Measurements from ENCODE around the gene SLC2A4RG. TPM values are rescaled to one million over a fixed set of nuclear protein-coding genes. Genes with fewer than 3 reads are reported as not detected.
A peak's percentile ranks its signal among the peaks of the same experiment; 100 is the strongest.

Gene SLC2A4RG
- total and polyA plus RNA-seq, 2 of the 13 experiments (the other 11 are each of a cell fraction or from before 2014, with no cell fraction given): 91.4 to 95.9 TPM

DNA sequence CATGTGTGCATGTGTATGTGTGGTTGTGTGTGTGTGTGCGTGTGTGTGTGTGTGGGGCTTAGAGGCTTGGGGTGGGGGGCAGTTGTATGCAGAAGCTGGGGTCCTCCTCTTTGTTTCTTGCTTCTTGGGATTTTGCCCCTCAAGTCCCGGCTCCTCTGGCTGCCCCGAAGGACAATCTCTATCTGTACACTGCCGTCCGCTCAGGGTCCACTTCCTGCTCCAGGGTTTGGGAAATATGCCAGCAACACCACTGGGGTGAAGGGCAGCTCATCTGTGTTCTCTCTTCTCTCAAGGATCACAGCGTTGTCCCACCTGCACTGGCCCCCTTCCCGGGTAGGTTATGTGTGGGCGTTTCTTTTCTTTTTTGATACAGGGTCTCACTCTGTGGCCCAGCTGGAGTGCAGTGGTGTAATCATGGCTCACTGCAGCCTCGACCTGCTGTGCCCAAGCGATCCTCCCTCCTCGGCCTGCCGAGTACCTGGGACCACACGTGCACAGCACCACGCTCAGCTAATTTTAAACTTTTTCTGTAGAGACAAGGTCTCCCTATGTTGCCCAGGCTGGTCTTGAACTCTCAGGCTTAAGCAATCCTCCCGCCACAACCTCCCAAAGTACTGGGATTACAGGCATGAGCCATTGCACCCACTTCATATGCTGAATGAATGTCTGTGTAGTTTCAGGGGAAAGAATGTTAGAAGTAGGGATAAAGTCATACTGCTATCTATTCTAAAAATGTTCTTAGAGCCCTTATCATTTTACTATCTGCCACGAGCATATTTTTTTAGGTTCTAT, 25.7 kb downstream of the SLC2A4RG start (continued):
- TF ChIP-seq BCL6 (CRISPR knock-in tag; IDR thresholded peaks at IDR 0.05) (no peak), ZNF883 (CRISPR knock-in tag; IDR thresholded peaks at IDR 0.05; ENCODE audit: not compliant biosample characterization) (no peak), PPARG (CRISPR knock-in tag; conservative IDR thresholded peaks at IDR 0.05) (peak; percentile 89), CENPT (CRISPR knock-in tag; IDR thresholded peaks at IDR 0.05; ENCODE audit: low read depth) (no peak), GATA4 (IDR thresholded peaks at IDR 0.05; ENCODE audit: borderline replicate concordance, low read depth) (no peak), ZNF326 (CRISPR knock-in tag; IDR thresholded peaks at IDR 0.05; ENCODE audit: borderline replicate concordance) (no peak), TOPORS (CRISPR knock-in tag; IDR thresholded peaks at IDR 0.05) (no peak), RAD51 (IDR thresholded peaks at IDR 0.05; ENCODE audit: borderline replicate concordance) (no peak), RBFOX2 (IDR thresholded peaks at IDR 0.05; ENCODE audit: low read depth, low read length) (no peak), FOXP1 (IDR thresholded peaks at IDR 0.05) (no peak), FOXP1 (CRISPR knock-in tag; IDR thresholded peaks at IDR 0.05) (0 out of 2 replicates have a peak, but pooled peaks have one; percentile 15), ZNF761 (CRISPR knock-in tag; conservative IDR thresholded peaks at IDR 0.05) (no peak), ZNF724P (CRISPR knock-in tag; IDR thresholded peaks at IDR 0.05; ENCODE audit: borderline replicate concordance) (no peak), TARDBP (CRISPR knock-in tag; IDR thresholded peaks at IDR 0.05) (no peak), ZNF160 (CRISPR knock-in tag; IDR thresholded peaks at IDR 0.05) (no peak), CCAR2 (optimal IDR thresholded peaks at IDR 0.05; ENCODE audit: low read depth, low read length) (no peak), SCMH1 (CRISPR knock-in tag; IDR thresholded peaks at IDR 0.05; ENCODE audit: borderline replicate concordance) (no peak), HNRNPK (IDR thresholded peaks at IDR 0.05; ENCODE audit: low read depth, low read length, poor library complexity, severe bottlenecking) (no peak), ZNF558 (CRISPR knock-in tag; IDR thresholded peaks at IDR 0.05; ENCODE audit: borderline replicate concordance) (no peak)
- TF ChIP-seq, protein P1, sequence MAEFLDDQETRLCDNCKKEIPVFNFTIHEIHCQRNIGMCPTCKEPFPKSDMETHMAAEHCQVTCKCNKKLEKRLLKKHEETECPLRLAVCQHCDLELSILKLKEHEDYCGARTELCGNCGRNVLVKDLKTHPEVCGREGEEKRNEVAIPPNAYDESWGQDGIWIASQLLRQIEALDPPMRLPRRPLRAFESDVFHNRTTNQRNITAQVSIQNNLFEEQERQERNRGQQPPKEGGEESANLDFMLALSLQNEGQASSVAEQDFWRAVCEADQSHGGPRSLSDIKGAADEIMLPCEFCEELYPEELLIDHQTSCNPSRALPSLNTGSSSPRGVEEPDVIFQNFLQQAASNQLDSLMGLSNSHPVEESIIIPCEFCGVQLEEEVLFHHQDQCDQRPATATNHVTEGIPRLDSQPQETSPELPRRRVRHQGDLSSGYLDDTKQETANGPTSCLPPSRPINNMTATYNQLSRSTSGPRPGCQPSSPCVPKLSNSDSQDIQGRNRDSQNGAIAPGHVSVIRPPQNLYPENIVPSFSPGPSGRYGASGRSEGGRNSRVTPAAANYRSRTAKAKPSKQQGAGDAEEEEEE (CRISPR knock-in tag; IDR thresholded peaks at IDR 0.05; ENCODE audit: borderline replicate concordance): no peak
- TF ChIP-seq, protein P2, sequence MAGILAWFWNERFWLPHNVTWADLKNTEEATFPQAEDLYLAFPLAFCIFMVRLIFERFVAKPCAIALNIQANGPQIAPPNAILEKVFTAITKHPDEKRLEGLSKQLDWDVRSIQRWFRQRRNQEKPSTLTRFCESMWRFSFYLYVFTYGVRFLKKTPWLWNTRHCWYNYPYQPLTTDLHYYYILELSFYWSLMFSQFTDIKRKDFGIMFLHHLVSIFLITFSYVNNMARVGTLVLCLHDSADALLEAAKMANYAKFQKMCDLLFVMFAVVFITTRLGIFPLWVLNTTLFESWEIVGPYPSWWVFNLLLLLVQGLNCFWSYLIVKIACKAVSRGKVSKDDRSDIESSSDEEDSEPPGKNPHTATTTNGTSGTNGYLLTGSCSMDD (CRISPR knock-in tag; IDR thresholded peaks at IDR 0.05): no peak
- TF ChIP-seq, protein P3, sequence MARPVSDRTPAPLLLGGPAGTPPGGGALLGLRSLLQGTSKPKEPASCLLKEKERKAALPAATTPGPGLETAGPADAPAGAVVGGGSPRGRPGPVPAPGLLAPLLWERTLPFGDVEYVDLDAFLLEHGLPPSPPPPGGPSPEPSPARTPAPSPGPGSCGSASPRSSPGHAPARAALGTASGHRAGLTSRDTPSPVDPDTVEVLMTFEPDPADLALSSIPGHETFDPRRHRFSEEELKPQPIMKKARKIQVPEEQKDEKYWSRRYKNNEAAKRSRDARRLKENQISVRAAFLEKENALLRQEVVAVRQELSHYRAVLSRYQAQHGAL (CRISPR knock-in tag; IDR thresholded peaks at IDR 0.05; ENCODE audit: not compliant biosample characterization): no peak
- TF ChIP-seq, protein P4, sequence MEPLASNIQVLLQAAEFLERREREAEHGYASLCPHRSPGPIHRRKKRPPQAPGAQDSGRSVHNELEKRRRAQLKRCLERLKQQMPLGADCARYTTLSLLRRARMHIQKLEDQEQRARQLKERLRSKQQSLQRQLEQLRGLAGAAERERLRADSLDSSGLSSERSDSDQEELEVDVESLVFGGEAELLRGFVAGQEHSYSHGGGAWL (CRISPR knock-in tag; IDR thresholded peaks at IDR 0.05): no peak
- TF ChIP-seq, protein P5, sequence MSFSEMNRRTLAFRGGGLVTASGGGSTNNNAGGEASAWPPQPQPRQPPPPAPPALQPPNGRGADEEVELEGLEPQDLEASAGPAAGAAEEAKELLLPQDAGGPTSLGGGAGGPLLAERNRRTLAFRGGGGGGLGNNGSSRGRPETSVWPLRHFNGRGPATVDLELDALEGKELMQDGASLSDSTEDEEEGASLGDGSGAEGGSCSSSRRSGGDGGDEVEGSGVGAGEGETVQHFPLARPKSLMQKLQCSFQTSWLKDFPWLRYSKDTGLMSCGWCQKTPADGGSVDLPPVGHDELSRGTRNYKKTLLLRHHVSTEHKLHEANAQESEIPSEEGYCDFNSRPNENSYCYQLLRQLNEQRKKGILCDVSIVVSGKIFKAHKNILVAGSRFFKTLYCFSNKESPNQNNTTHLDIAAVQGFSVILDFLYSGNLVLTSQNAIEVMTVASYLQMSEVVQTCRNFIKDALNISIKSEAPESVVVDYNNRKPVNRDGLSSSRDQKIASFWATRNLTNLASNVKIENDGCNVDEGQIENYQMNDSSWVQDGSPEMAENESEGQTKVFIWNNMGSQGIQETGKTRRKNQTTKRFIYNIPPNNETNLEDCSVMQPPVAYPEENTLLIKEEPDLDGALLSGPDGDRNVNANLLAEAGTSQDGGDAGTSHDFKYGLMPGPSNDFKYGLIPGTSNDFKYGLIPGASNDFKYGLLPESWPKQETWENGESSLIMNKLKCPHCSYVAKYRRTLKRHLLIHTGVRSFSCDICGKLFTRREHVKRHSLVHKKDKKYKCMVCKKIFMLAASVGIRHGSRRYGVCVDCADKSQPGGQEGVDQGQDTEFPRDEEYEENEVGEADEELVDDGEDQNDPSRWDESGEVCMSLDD (CRISPR knock-in tag; IDR thresholded peaks at IDR 0.05; ENCODE audit: borderline replicate concordance): no peak

Data from HepG2 (cell line).